Endothelial cell of umbilical vein (primary cell): ENCODE results near the gene TTC21B. TPM values are rescaled to one million over a fixed set of nuclear protein-coding genes. Genes with fewer than 3 reads are reported as not detected.

Experiments
- BruUV-seq: library from RNA; stranded (reverse); fragments of 400-500 nt; replicated peaks from 2 replicates; lab custom pipeline; 2021; lab: Mats Ljungman, UMichigan
- CTCF ChIA-PET: fragments of 300-600, 350-600 bp; sonication (Branson Sonifier 250); formaldehyde crosslinking; loops from one replicate; lab custom pipeline; 2021; ENCODE audit warnings: antibody characterized with exemption, inconsistent platforms; lab: Charles Lee
- POLR2A ChIA-PET: fragments of 300-600, 350-600 bp; sonication (Branson Sonifier 250); formaldehyde crosslinking; loops from one replicate; lab custom pipeline; 2021; ENCODE audit warnings: antibody characterized with exemption, inconsistent platforms; lab: Charles Lee
- DNase-seq: peaks from one replicate; pipeline ENCODE4 v3.0.0-alpha.2; 2011; ENCODE audit warnings: low read depth, low spot score
- FAIRE-seq: peaks from 2 replicates; lab custom pipeline; 2011; peaks lifted over from hg19 to GRCh38; lab: Jason Lieb, UNC
- H2AFZ ChIP-seq: 2 replicates; pipeline ENCODE4 v1.6.0; 2012; ENCODE audit warnings: low read depth, low read length, control low read depth, inconsistent platforms
- H3K27ac ChIP-seq: 2 replicates; pipeline ENCODE4 v1.5.1; 2011; ENCODE audit warnings: low read depth, mild to moderate bottlenecking, control low read depth, low read length, moderate library complexity; ENCODE audit not compliant: insufficient read depth
- H3K27me3 ChIP-seq, 2 experiments: 2 replicates each; pipeline versions ENCODE4 v1.6.0 to v1.6.1; 2011; ENCODE audit warnings: low read length in 2 of 2, mixed read lengths in 1 of 2; ENCODE audit not compliant: control insufficient read depth in 2 of 2, insufficient read depth in 2 of 2
- H3K36me3 ChIP-seq, 2 experiments: 2 replicates in 1 of 2; 3 replicates in 1 of 2; pipeline ENCODE4 v1.5.1; 2011; ENCODE audit warnings: low read length in 2 of 2, mild to moderate bottlenecking in 1 of 2, moderate library complexity in 1 of 2; ENCODE audit not compliant: control insufficient read depth in 2 of 2, insufficient read depth in 2 of 2; ENCODE audit errors: extremely low read depth in 1 of 2
- H3K4me1 ChIP-seq: 3 replicates; pipeline ENCODE4 v1.5.1; 2011; ENCODE audit warnings: mild to moderate bottlenecking, low read length; ENCODE audit not compliant: control insufficient read depth, insufficient read depth; ENCODE audit errors: extremely low read depth
- H3K4me2 ChIP-seq: 2 replicates; pipeline ENCODE4 v1.6.1; 2011; ENCODE audit warnings: low read length, control low read depth, mixed read lengths; ENCODE audit not compliant: insufficient read depth
- H3K4me3 ChIP-seq, 3 experiments: fragments of 200-600 bp in 1 of 3; sonication (generic), shearing (Covaris generic) in 1 of 3; replicated peaks in 1 of 3; 2 replicates each; pipeline ENCODE4 v1.5.1; 2011 to 2016; ENCODE audit warnings: control low read depth in 3 of 3, low read length in 3 of 3, mild to moderate bottlenecking in 2 of 3, inconsistent platforms in 1 of 3, low read depth in 1 of 3, moderate library complexity in 1 of 3; ENCODE audit not compliant: insufficient read depth in 1 of 3
- H3K79me2 ChIP-seq: 2 replicates; pipeline ENCODE4 v1.6.0; 2012; ENCODE audit warnings: low read length, inconsistent platforms; ENCODE audit not compliant: control insufficient read depth, insufficient read depth
- H3K9ac ChIP-seq: replicated peaks from 2 replicates; pipeline ENCODE3; 2011; ENCODE audit warnings: low read length, control low read depth; ENCODE audit not compliant: insufficient read depth; ENCODE audit errors: extremely low read depth
- H3K9me1 ChIP-seq: replicated peaks from 3 replicates; pipeline ENCODE4 v1.6.0; 2011; ENCODE audit warnings: mild to moderate bottlenecking, low read length; ENCODE audit not compliant: control insufficient read depth, insufficient read depth; ENCODE audit errors: extremely low read depth
- H3K9me3 ChIP-seq: replicated peaks from 2 replicates; pipeline ENCODE4 v1.5.1; 2012; ENCODE audit warnings: low read length, inconsistent platforms; ENCODE audit not compliant: control insufficient read depth, insufficient read depth
- H4K20me1 ChIP-seq: replicated peaks from 2 replicates; pipeline ENCODE3; 2011; ENCODE audit warnings: mild to moderate bottlenecking, low read length; ENCODE audit not compliant: control insufficient read depth, insufficient read depth; ENCODE audit errors: extremely low read depth
- CTCF ChIP-seq, 2 donors: IDR thresholded peaks; 1 replicate in 1 of 2; 2 replicates in 1 of 2; pipeline ENCODE4 v1.5.1; 2011; ENCODE audit warnings: low read length in 2 of 2, mild to moderate bottlenecking in 2 of 2, moderate library complexity in 2 of 2, control low read depth in 1 of 2, inconsistent platforms in 1 of 2, low read depth in 1 of 2; ENCODE audit not compliant: insufficient read depth in 1 of 2; ENCODE audit errors: extremely low read depth in 1 of 2
- EZH2 ChIP-seq: IDR thresholded peaks from 2 replicates; pipeline ENCODE4 v1.6.1; 2012; ENCODE audit warnings: borderline replicate concordance, low read depth, mild to moderate bottlenecking, moderate library complexity, low read length, inconsistent platforms; ENCODE audit not compliant: severe bottlenecking
- FOS ChIP-seq: IDR thresholded peaks from 2 replicates; pipeline ENCODE4 v1.6.1; 2011; ENCODE audit warnings: mild to moderate bottlenecking, low read length, moderate library complexity, borderline replicate concordance; ENCODE audit not compliant: insufficient read depth
- GATA2 ChIP-seq: IDR thresholded peaks from 2 replicates; pipeline ENCODE4 v1.7.0; 2011; ENCODE audit warnings: low read depth, mild to moderate bottlenecking, moderate library complexity, mixed read lengths, low read length; ENCODE audit not compliant: insufficient read length, insufficient read depth
- JUN ChIP-seq: IDR thresholded peaks from 2 replicates; pipeline ENCODE4 v1.6.1; 2011; ENCODE audit warnings: borderline replicate concordance, low read depth; ENCODE audit not compliant: insufficient read length, insufficient read depth
- MAX ChIP-seq: IDR thresholded peaks from 2 replicates; pipeline ENCODE4 v1.6.1; 2011; ENCODE audit not compliant: insufficient read depth, insufficient read length
- MYC ChIP-seq: IDR thresholded peaks from one replicate; pipeline ENCODE4 v1.6.1; 2011; ENCODE audit warnings: mild to moderate bottlenecking, low read depth, low read length
- POLR2A ChIP-seq: IDR thresholded peaks from 2 replicates; pipeline ENCODE4 v1.6.1; 2012; ENCODE audit warnings: low read depth, mild to moderate bottlenecking, control low read depth, low read length
- POLR2AphosphoS5 ChIP-seq: IDR thresholded peaks from 2 replicates; pipeline ENCODE4 v1.6.1; 2012; ENCODE audit warnings: low read depth, mild to moderate bottlenecking, control low read depth, low read length, moderate library complexity; ENCODE audit not compliant: insufficient read depth
- dilution Hi-C: fragments of 300-500 bp; cut with MboI; formaldehyde crosslinking; loops from one replicate; pipeline ENCODE4 v1.15.0; 2019; ENCODE audit warnings: low sequenced_read_pairs; ENCODE audit not compliant: extremely low pct_ligation_motif_present
- intact Hi-C: fragments of 100-400 bp; cut with micrococcal nuclease; formaldehyde crosslinking; loops from one replicate; pipeline ENCODE4 v1.10.0; 2022
- polyA plus RNA-seq, 4 experiments: library from polyadenylated mRNA; depleted of rRNA in 3 of 4; stranded (reverse) in 3 of 4; unstranded in 1 of 4; fragments of >200 nt; gene quantifications; 2 replicates each; pipeline versions ENCODE4 v1.2.1 to v1.2.3, GENCODE V29; 2011 to 2012; ENCODE audit warnings: missing spikeins in 1 of 4
- total RNA-seq: library from RNA; stranded (reverse); gene quantifications from 2 replicates; pipeline ENCODE4 v1.2.3, GENCODE V29; 2021

The TTC21B gene
- total and polyA plus RNA-seq, 2 donors (not counting 3 experiments of a cell fraction or from before 2014, with no cell fraction given), result 8.0 to 21.9 TPM

GRCh38 chr2:165857876-165858275, 95.7 kb downstream of the TTC21B start:
- Histone ChIP-seq H3K27me3 (no peaks in the 10 kb centered on the region), H3K4me3 (no peak overlapping the region), H3K4me1 (no peaks in the 10 kb centered on the region), H3K9ac (no peak overlapping the region), H3K36me3 (no peaks in the 10 kb centered on the region), H4K20me1 (no peaks in the 10 kb centered on the region), H3K4me2 (no peak overlapping the region), H2AFZ (no peak overlapping the region), H3K9me1 (no peaks in the 10 kb centered on the region), H3K9me3 (no peaks in the 10 kb centered on the region), H3K27ac (no peak overlapping the region), H3K79me2 (no peaks in the 10 kb centered on the region)
- CTCF ChIA-PET, result no interaction called here
- TF ChIP-seq EZH2 (no peak), CTCF (IDR thresholded peaks at IDR 0.05; ENCODE audit: extremely low read depth in 1 of 2, insufficient read depth in 1 of 2, low read depth in 1 of 2, low read length in 2 of 2) (no peak), MYC (no peak), POLR2AphosphoS5 (no peak), GATA2 (no peak), FOS (no peak), MAX (no peak), JUN (no peak), POLR2A (no peak)
- no peak for FAIRE-seq
- intact Hi-C loops, result no loop called here
- no TSS peak for BruUV-seq
- dilution Hi-C loops, result no loop called here
- DNase-seq, result no peak
- POLR2A ChIA-PET, result no interaction called here
